GM12878 (cell line): ENCODE data around the gene ZNF543. TPM values are rescaled to one million over a fixed set of nuclear protein-coding genes. Genes with fewer than 3 reads are reported as not detected.
A peak's percentile ranks its signal among the peaks of the same experiment; 100 is the strongest.

Experiments used
- BCL3 ChIP-seq: IDR thresholded peaks from 2 replicates; pipeline ENCODE4 v1.6.1; 2011; ENCODE audit warnings: borderline replicate concordance, low read depth, mild to moderate bottlenecking, moderate library complexity, low read length; ENCODE audit not compliant: insufficient read depth, poor library complexity, severe bottlenecking
- CBX5 ChIP-seq: sonication (generic); IDR thresholded peaks from 2 replicates; pipeline ENCODE4 v1.6.1; 2016; ENCODE audit warnings: low read depth, moderate library complexity, mild to moderate bottlenecking, inconsistent platforms
- CHD2 ChIP-seq: IDR thresholded peaks from 2 replicates; pipeline ENCODE4 v1.6.1; 2011; ENCODE audit warnings: low read depth, low read length, improper control_type of control experiment, borderline replicate concordance
- CREB1 ChIP-seq: IDR thresholded peaks from 2 replicates; pipeline ENCODE4 v1.6.1; 2012; ENCODE audit warnings: low read depth, mild to moderate bottlenecking, inconsistent platforms
- CREM ChIP-seq: IDR thresholded peaks from 2 replicates; pipeline ENCODE4 v1.6.1; 2014; ENCODE audit warnings: antibody characterized with exemption, low read depth
- GATAD2B ChIP-seq: fragments of 450-650 bp; conservative IDR thresholded peaks from 2 replicates; pipeline ENCODE4 v1.6.1; 2017; ENCODE audit warnings: low read depth, mild to moderate bottlenecking, moderate library complexity
- HDAC2 ChIP-seq: fragments of 200-600 bp; sonication (generic); IDR thresholded peaks from 2 replicates; pipeline ENCODE4 v1.6.1; 2017
- IKZF2 ChIP-seq, 2 experiments: fragments of 450-650 bp; IDR thresholded peaks; 2 replicates each; pipeline ENCODE4 v1.6.1; 2017; ENCODE audit warnings: mild to moderate bottlenecking in 2 of 2, moderate library complexity in 2 of 2
- MTA3 ChIP-seq: IDR thresholded peaks from 2 replicates; pipeline ENCODE4 v1.6.1; 2012; ENCODE audit warnings: low read length, inconsistent platforms, borderline replicate concordance
- MYB ChIP-seq: fragments of 150-350 bp; IDR thresholded peaks from 2 replicates; pipeline ENCODE4 v1.6.1; 2014; ENCODE audit warnings: mild to moderate bottlenecking, low read depth, low read length, borderline replicate concordance
- MYC ChIP-seq: IDR thresholded peaks from 2 replicates; pipeline ENCODE4 v1.6.1; 2011; ENCODE audit warnings: mild to moderate bottlenecking, low read length, moderate library complexity, inconsistent platforms; ENCODE audit not compliant: insufficient read depth, insufficient replicate concordance, insufficient read length, severe bottlenecking
- NBN ChIP-seq: fragments of 450-650 bp; IDR thresholded peaks from 2 replicates; pipeline ENCODE4 v1.6.1; 2016
- PKNOX1 ChIP-seq: fragments of 450-650 bp; IDR thresholded peaks from 2 replicates; pipeline ENCODE4 v1.6.1; 2016; ENCODE audit warnings: mild to moderate bottlenecking
- RAD51 ChIP-seq: fragments of 450-650 bp; IDR thresholded peaks from 2 replicates; pipeline ENCODE4 v1.6.1; 2016; ENCODE audit warnings: moderate library complexity, mild to moderate bottlenecking, inconsistent platforms
- SIN3A ChIP-seq: IDR thresholded peaks from 2 replicates; pipeline ENCODE4 v1.6.1; 2012; ENCODE audit warnings: low read depth, low read length, improper control_type of control experiment
- SIX5 ChIP-seq: IDR thresholded peaks from 2 replicates; pipeline ENCODE4 v1.6.1; 2011; ENCODE audit warnings: mild to moderate bottlenecking, low read depth, low read length, moderate library complexity; ENCODE audit not compliant: severe bottlenecking
- SREBF2 ChIP-seq: IDR thresholded peaks from 2 replicates; pipeline ENCODE4 v1.6.1; 2012; ENCODE audit warnings: mild to moderate bottlenecking, low read length
- STAT3 ChIP-seq: IDR thresholded peaks from 2 replicates; pipeline ENCODE4 v1.6.1; 2011; ENCODE audit warnings: low read depth, low read length, improper control_type of control experiment
- TAF1 ChIP-seq: IDR thresholded peaks from 2 replicates; pipeline ENCODE4 v1.6.1; 2011; ENCODE audit warnings: mild to moderate bottlenecking, low read depth, low read length, borderline replicate concordance
- YY1 ChIP-seq: IDR thresholded peaks from 2 replicates; pipeline ENCODE4 v1.6.1; 2011; ENCODE audit warnings: low read depth, mild to moderate bottlenecking, low read length
- ZNF207 ChIP-seq: fragments of 450-650 bp; IDR thresholded peaks from 2 replicates; pipeline ENCODE4 v1.6.1; 2014; ENCODE audit warnings: antibody characterized with exemption, mild to moderate bottlenecking, borderline replicate concordance
- ZSCAN29 ChIP-seq: fragments of 450-650 bp; IDR thresholded peaks from 2 replicates; pipeline ENCODE4 v1.6.1; 2017; ENCODE audit warnings: mild to moderate bottlenecking, moderate library complexity
- ZZZ3 ChIP-seq: IDR thresholded peaks from 2 replicates; pipeline ENCODE4 v1.6.1; 2011; ENCODE audit warnings: low read depth; ENCODE audit not compliant: control insufficient read depth, insufficient read length
- polyA plus RNA-seq, 11 experiments: library from polyadenylated mRNA; depleted of rRNA in 4 of 11; unstranded in 6 of 11; stranded (reverse) in 5 of 11; fragments of >200 nt; fragmentation: Nextera tagmentation in 4 of 11; fragmentation: Illumina TruSeq in 1 of 11; extraction: Ambion mirVana in 4 of 11; extraction: Trizol in 1 of 11; gene quantifications; 1 replicate in 1 of 11; 2 replicates in 10 of 11; pipeline versions ENCODE4 v1.2.1 to v1.2.3, GENCODE V29; 2011 to 2016; ENCODE audit warnings: inconsistent platforms in 2 of 11, missing spikeins in 2 of 11, low read depth in 1 of 11
- total RNA-seq, 4 experiments: library from RNA; depleted of rRNA in 3 of 4; stranded (reverse); fragments of >200 nt in 3 of 4; fragmentation: Illumina TruSeq in 1 of 4; extraction: Trizol in 1 of 4; gene quantifications; 2 replicates each; pipeline versions ENCODE4 v1.2.1 to v1.2.3, GENCODE V29; 2013 to 2021
- TF ChIP-seq, protein P1 (sequence below): IDR thresholded peaks from 2 replicates; pipeline ENCODE4 v1.6.1; 2012; ENCODE audit warnings: low read depth, low read length, improper control_type of control experiment
- TF ChIP-seq, protein P2 (sequence below): fragments of 450-650 bp; IDR thresholded peaks from 2 replicates; pipeline ENCODE4 v1.6.1; 2017; ENCODE audit warnings: low read depth, mild to moderate bottlenecking, moderate library complexity
- TF ChIP-seq, protein P3 (sequence below): fragments of 450-650 bp; IDR thresholded peaks from 2 replicates; pipeline ENCODE4 v1.6.1; 2014; ENCODE audit warnings: mild to moderate bottlenecking

The ZNF543 gene
- total and polyA plus RNA-seq, 10 of the 15 experiments (the other 5 are each of a cell fraction or from before 2014, with no cell fraction given): 0.53 to 9.0 (median 3.5) TPM

- TF ChIP-seq BCL3: no peak
- peak; percentile 54 for TF ChIP-seq RAD51
- TF ChIP-seq STAT3: no peak
- TF ChIP-seq ZZZ3: no peak
- peak; percentile 99 for TF ChIP-seq CREM
- TF ChIP-seq CBX5: peak; percentile 81
- TF ChIP-seq ZNF207: no peak; the same call in 1 of the 2 replicates
- peak; percentile 100 for TF ChIP-seq NBN
- no peak for TF ChIP-seq IKZF2 (IDR thresholded peaks at IDR 0.05)
- no peak for TF ChIP-seq HDAC2
- TF ChIP-seq, protein P1, sequence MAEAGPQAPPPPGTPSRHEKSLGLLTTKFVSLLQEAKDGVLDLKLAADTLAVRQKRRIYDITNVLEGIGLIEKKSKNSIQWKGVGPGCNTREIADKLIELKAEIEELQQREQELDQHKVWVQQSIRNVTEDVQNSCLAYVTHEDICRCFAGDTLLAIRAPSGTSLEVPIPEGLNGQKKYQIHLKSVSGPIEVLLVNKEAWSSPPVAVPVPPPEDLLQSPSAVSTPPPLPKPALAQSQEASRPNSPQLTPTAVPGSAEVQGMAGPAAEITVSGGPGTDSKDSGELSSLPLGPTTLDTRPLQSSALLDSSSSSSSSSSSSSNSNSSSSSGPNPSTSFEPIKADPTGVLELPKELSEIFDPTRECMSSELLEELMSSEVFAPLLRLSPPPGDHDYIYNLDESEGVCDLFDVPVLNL: no peak
- peak; percentile 90 for TF ChIP-seq PKNOX1
- TF ChIP-seq, protein P2, sequence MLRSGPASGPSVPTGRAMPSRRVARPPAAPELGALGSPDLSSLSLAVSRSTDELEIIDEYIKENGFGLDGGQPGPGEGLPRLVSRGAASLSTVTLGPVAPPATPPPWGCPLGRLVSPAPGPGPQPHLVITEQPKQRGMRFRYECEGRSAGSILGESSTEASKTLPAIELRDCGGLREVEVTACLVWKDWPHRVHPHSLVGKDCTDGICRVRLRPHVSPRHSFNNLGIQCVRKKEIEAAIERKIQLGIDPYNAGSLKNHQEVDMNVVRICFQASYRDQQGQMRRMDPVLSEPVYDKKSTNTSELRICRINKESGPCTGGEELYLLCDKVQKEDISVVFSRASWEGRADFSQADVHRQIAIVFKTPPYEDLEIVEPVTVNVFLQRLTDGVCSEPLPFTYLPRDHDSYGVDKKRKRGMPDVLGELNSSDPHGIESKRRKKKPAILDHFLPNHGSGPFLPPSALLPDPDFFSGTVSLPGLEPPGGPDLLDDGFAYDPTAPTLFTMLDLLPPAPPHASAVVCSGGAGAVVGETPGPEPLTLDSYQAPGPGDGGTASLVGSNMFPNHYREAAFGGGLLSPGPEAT: peak; percentile 69; the same call in 1 of the 2 replicates
- no peak for TF ChIP-seq ZSCAN29
- TF ChIP-seq MYC: no peak
- TF ChIP-seq SIN3A: peak; percentile 77; the same call in 1 of the 2 replicates
- TF ChIP-seq, protein P3, sequence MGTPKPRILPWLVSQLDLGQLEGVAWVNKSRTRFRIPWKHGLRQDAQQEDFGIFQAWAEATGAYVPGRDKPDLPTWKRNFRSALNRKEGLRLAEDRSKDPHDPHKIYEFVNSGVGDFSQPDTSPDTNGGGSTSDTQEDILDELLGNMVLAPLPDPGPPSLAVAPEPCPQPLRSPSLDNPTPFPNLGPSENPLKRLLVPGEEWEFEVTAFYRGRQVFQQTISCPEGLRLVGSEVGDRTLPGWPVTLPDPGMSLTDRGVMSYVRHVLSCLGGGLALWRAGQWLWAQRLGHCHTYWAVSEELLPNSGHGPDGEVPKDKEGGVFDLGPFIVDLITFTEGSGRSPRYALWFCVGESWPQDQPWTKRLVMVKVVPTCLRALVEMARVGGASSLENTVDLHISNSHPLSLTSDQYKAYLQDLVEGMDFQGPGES: no peak
- peak; percentile 56; the same call in 1 of the 2 replicates for TF ChIP-seq TAF1
- TF ChIP-seq SIX5: peak; percentile 79
- 0 out of 2 replicates have a peak, but pooled peaks have one; percentile 32 for TF ChIP-seq GATAD2B
- TF ChIP-seq SREBF2: 0 out of 2 replicates have a peak, but pooled peaks have one; percentile 18
- TF ChIP-seq MTA3: no peak
- no peak for TF ChIP-seq MYB
- TF ChIP-seq CHD2: peak; percentile 90
- peak; percentile 90 for TF ChIP-seq YY1
- TF ChIP-seq CREB1: peak; percentile 100
These were observed 42.9 kb downstream of the ZNF543 start, which contains the start of the genes TRAPPC2B and ZNF547 (continued) for GRCh38 chr19:57362997-57363687.
